ENCODE data around the gene SPATA7. TPM values are rescaled to one million over a fixed set of nuclear protein-coding genes. Genes with fewer than 3 reads are reported as not detected.

Gene SPATA7
- total RNA-seq, 2 experiments from 2014 or later = 3.7 to 4.0 TPM

- CTCF ChIA-PET = no interaction called here
- Mint-ChIP-seq H3K36me3 (ENCODE audit: low read depth) (no peaks in the 10 kb centered on the region), H3K4me3 (no peak overlapping the region), H3K4me1 (no peaks in the 10 kb centered on the region), H3K27ac (no peak overlapping the region), H3K27me3 (peaks cover 2% of the 10 kb centered on the region), H3K9me3 (peaks cover 3% of the 10 kb centered on the region)
- POLR2A ChIA-PET = no interaction called here
- DNase-seq = no peak
These were observed 93.5 kb downstream of the SPATA7 start for GRCh38 chr14:88478931-88479330.

DNA sequence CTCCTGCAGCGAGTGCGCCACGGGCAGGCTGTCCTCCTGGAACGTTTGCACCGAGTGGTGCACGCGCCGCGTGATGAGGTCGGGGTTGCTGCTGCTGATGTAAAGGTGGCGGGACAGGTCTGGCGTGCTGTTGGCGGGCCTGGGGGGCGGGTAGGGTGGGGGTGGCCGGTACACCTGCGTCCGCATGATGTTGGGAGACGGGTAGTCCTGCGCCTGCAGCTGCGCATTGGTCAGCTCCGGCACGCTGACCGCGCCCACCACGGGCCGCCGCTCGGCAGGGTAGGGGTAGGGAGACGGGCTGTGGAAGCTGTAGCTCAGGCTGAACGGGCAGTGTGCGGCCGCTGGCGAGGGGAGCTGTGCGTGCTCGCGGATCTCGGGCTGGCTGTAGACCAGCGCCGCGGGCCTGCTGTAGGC, 94.1 kb downstream of the SPATA7 start:
- peaks cover 3% of the 10 kb centered on the region for H3K9me3 Mint-ChIP-seq
- H3K27me3 Mint-ChIP-seq = peaks cover 2% of the 10 kb centered on the region
- H3K36me3 Mint-ChIP-seq (ENCODE audit: low read depth) = no peaks in the 10 kb centered on the region
- no peak for DNase-seq
- POLR2A ChIA-PET = no interaction called here
- H3K4me1 Mint-ChIP-seq = no peaks in the 10 kb centered on the region
- CTCF ChIA-PET = no interaction called here
- no peak overlapping the region for H3K4me3 Mint-ChIP-seq
- no peak overlapping the region for H3K27ac Mint-ChIP-seq

DNA sequence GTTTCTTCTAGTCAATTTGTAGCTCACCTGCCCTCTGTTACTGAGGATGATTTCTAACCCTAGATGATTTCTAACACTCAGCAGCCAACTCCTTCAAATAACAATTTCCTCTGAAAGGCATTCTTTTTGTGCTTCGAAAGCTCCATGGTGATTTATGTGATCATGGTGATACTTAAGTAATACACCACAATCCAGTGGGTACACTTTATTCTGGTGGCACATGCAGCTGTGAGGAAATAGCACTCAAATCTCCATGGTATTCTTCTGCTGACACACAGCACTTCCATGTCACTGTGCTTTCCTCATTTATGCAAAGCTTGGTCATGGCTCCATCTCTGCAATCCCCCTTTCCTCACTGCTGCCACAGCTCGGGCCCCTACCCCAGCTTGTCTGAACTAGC, 95.6 kb downstream of the SPATA7 start:
- Mint-ChIP-seq H3K27ac (no peak overlapping the region), H3K4me1 (no peaks in the 10 kb centered on the region), H3K27me3 (peaks cover 2% of the 10 kb centered on the region), H3K36me3 (ENCODE audit: low read depth) (no peaks in the 10 kb centered on the region), H3K4me3 (no peak overlapping the region), H3K9me3 (peaks cover 3% of the 10 kb centered on the region)
- ChIA-PET POLR2A (no interaction called here), CTCF (interaction anchor here (0.9 to 1.4 kb wide), 2 partner anchors 8 to 12 kb away, joined by 3 to 4 read pairs; no protein-coding TSS in a partner anchor)
- DNase-seq = no peak

GRCh38 chr14:88481794-88482193, 96.3 kb downstream of the SPATA7 start:
- H3K4me3 Mint-ChIP-seq = no peak overlapping the region
- H3K27me3 Mint-ChIP-seq = peaks cover 2% of the 10 kb centered on the region
- POLR2A ChIA-PET = no interaction called here

DNA sequence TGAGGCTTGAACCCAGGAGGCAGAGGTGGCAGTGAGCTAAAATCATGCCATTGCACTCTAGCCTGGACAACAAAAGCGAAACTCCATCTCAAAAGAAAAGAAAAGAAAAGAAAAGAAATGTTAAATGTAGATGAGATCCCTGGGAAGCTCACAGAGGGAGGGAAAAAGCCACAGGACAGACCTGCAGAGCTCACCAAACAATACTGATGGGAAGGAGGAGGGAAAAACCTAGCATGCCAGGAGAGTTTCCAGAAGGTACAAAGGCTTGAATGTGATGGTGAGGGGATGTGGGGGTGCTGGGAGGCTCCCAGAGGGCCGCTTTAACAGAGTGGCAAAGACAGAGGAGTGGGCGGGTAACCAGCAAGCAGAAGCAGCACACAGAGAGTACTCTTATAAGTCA, 97.1 kb downstream of the SPATA7 start:
- POLR2A ChIA-PET = no interaction called here
- Mint-ChIP-seq H3K9me3 (peaks cover 3% of the 10 kb centered on the region), H3K4me1 (no peaks in the 10 kb centered on the region), H3K27me3 (peaks cover 2% of the 10 kb centered on the region), H3K36me3 (ENCODE audit: low read depth) (no peaks in the 10 kb centered on the region), H3K27ac (no peak overlapping the region), H3K4me3 (no peak overlapping the region)
- CTCF ChIA-PET = no interaction called here
- DNase-seq = no peak

More at GRCh38 chr14:88481794-88482193, 96.3 kb downstream of the SPATA7 start:
- Mint-ChIP-seq H3K9me3 (peaks cover 3% of the 10 kb centered on the region), H3K27ac (no peak overlapping the region), H3K4me1 (no peaks in the 10 kb centered on the region), H3K36me3 (ENCODE audit: low read depth) (no peaks in the 10 kb centered on the region)
- no peak for DNase-seq
- CTCF ChIA-PET = interaction anchor here (1.4 kb wide), 1 partner anchor 12 kb away, joined by 4 read pairs; no protein-coding TSS in a partner anchor

Other genes starting within 250 kb of the SPATA7 start
- not detected for gene KCNK10, start 62.4 kb upstream of the SPATA7 start, total RNA-seq
- gene PTPN21, start 169.3 kb downstream of the SPATA7 start, total RNA-seq = not detected
- gene ZC3H14, start 177.4 kb downstream of the SPATA7 start, total RNA-seq = 10 to 100 TPM; 33.1 to 37.4 TPM

Data from activated CD4-positive, alpha-beta memory T cell treated with anti-CD3 and anti-CD28 coated beads, Interleukin-2, amount 10 ng/mL, durations not matched to agents 7 days and 5 days (primary cell).